Measurements from ENCODE around the gene ST6GAL1. TPM values are rescaled to one million over a fixed set of nuclear protein-coding genes. Genes with fewer than 3 reads are reported as not detected.

ST6GAL1 gene
- total and polyA plus RNA-seq, 2 of the 8 experiments (the other 6 are each of a cell fraction or from before 2014, with no cell fraction given), result 62.8 to 80.9 TPM

- H4K8ac ChIP-seq (ENCODE audit: extremely low read depth, insufficient read depth, low read length), result no peak overlapping the region
- TF ChIP-seq TAF1 (IDR thresholded peaks at IDR 0.05; ENCODE audit: low read depth, low read length) (no peak), KDM5A (IDR thresholded peaks at IDR 0.05; ENCODE audit: low read length) (no peak), EP300 (IDR thresholded peaks at IDR 0.05; ENCODE audit: borderline replicate concordance in 1 of 2, low read depth in 2 of 2, low read length in 2 of 2) (no peak), SIX5 (IDR thresholded peaks at IDR 0.05; ENCODE audit: low read depth, low read length) (no peak), SAP30 (IDR thresholded peaks at IDR 0.05; ENCODE audit: insufficient read depth, insufficient replicate concordance, low read length) (no peak), CHD2 (IDR thresholded peaks at IDR 0.05; ENCODE audit: low read length) (no peak), ATF2 (IDR thresholded peaks at IDR 0.05; ENCODE audit: low read length) (no peak), TCF12 (IDR thresholded peaks at IDR 0.05; ENCODE audit: low read depth, low read length) (no peak)
- TF ChIP-seq, protein P1, sequence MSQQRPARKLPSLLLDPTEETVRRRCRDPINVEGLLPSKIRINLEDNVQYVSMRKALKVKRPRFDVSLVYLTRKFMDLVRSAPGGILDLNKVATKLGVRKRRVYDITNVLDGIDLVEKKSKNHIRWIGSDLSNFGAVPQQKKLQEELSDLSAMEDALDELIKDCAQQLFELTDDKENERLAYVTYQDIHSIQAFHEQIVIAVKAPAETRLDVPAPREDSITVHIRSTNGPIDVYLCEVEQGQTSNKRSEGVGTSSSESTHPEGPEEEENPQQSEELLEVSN (IDR thresholded peaks at IDR 0.05), result no peak
Measured at GRCh38 chr3:186989429-186989828, 59.1 kb downstream of the ST6GAL1 start.

More at GRCh38 chr3:186989429-186989828, 59.1 kb downstream of the ST6GAL1 start:
- no peak for DNase-seq (ENCODE audit: low read depth in 1 of 2, low spot score in 2 of 2)
- Histone ChIP-seq H3K56ac (replicated peaks; ENCODE audit: insufficient read length, low read depth, low read length) (no peak overlapping the region), H3K4me1 (replicated peaks in 1 of 4; ENCODE audit: control insufficient read depth in 3 of 4, insufficient read depth in 4 of 4, low read length in 3 of 4) (peaks cover 0 to 6% (median 1%) of the 10 kb centered on the region in 4 experiments; a peak in 5 of 7 replicates), H2BK15ac (ENCODE audit: low read length) (no peak overlapping the region), H3K9ac (replicated peaks in 1 of 4; ENCODE audit: extremely low read depth in 1 of 4, low read depth in 3 of 4, low read length in 3 of 4) (no peak overlapping the region; a peak in 1 of 7 replicates), H2AFZ (ENCODE audit: low read length) (no peak overlapping the region), H2AK5ac (ENCODE audit: low read depth, low read length) (no peak overlapping the region), H2BK5ac (ENCODE audit: low read depth, low read length) (no peak overlapping the region), H3K9me3 (ENCODE audit: insufficient read depth in 2 of 2, low read depth in 1 of 2, low read length in 1 of 2) (no peaks in the 10 kb centered on the region), H4K91ac (replicated peaks; ENCODE audit: insufficient read length, low read length) (no peak overlapping the region), H3K18ac (ENCODE audit: extremely low read depth, low read length) (peak overlapping the region; percentile 36; the same call in 1 of the 2 replicates), H2BK12ac (ENCODE audit: low read depth, low read length) (no peak overlapping the region), H3K4me2 (ENCODE audit: insufficient read depth in 1 of 2, low read depth in 2 of 2, low read length in 2 of 2) (no peak overlapping the region), H3K23me2 (ENCODE audit: low read depth, low read length) (no peaks in the 10 kb centered on the region), H3K79me1 (ENCODE audit: low read depth, low read length) (peaks cover 8% of the 10 kb centered on the region), H4K5ac (ENCODE audit: insufficient read length, low read depth, low read length) (no peak overlapping the region), H3K14ac (ENCODE audit: insufficient read length) (no peak overlapping the region), H3K4me3 (ENCODE audit: extremely low read depth in 1 of 4, insufficient read depth in 2 of 4, low read depth in 3 of 4, low read length in 4 of 4) (no peak overlapping the region), H2BK20ac (ENCODE audit: low read length) (no peak overlapping the region; the same call in 1 of the 2 replicates), H3K27me3 (replicated peaks in 1 of 4; ENCODE audit: control insufficient read depth in 3 of 4, extremely low read depth in 1 of 4, insufficient read depth in 3 of 4, low read length in 3 of 4) (no peaks in the 10 kb centered on the region), H4K20me1 (replicated peaks in 1 of 2; ENCODE audit: control insufficient read depth in 1 of 2, insufficient read depth in 2 of 2, low read length in 2 of 2) (peaks cover 0 to 3% of the 10 kb centered on the region in 2 experiments), H3K4ac (replicated peaks; ENCODE audit: insufficient read length, low read depth, low read length) (no peak overlapping the region), H3K27ac (ENCODE audit: low read depth, low read length) (no peak overlapping the region), H2BK120ac (replicated peaks; ENCODE audit: low read depth, low read length) (no peak overlapping the region), H3K23ac (ENCODE audit: insufficient read length) (no peak overlapping the region), H3K36me3 (ENCODE audit: control insufficient read depth in 2 of 4, insufficient read depth in 4 of 4, low read length in 3 of 4) (peaks cover 0 to 29% (median 11%) of the 10 kb centered on the region in 4 experiments; a peak in 6 of 8 replicates), H3K79me2 (ENCODE audit: control insufficient read depth in 1 of 2, insufficient read depth in 2 of 2, low read length in 2 of 2) (peaks cover 0 to 28% of the 10 kb centered on the region in 2 experiments; a peak in 1 of 4 replicates)
- 100% methylated on average over 1 of the region's 1 CpG; no CpG with 5 or more reads in 1 of the 2 experiments for WGBS, 2 experiments (ENCODE audit: extremely low coverage in 1 of 2, insufficient coverage in 1 of 2, insufficient read length in 1 of 2, insufficient replicate concordance in 2 of 2, low coverage in 1 of 2, low lambda C conversion rate in 2 of 2, missing lambda C conversion rate in 1 of 2)
- ChIA-PET CTCF (ENCODE audit: partially characterized antibody) (interaction anchor here (0.9 to 1.4 kb wide), 7 partner anchors 12 to 140 kb away, joined by 3 to 5 read pairs (median 3); no protein-coding TSS in a partner anchor), POLR2A (ENCODE audit: partially characterized antibody) (interaction anchor here (1.0 to 2.8 kb wide), 2 partner anchors 10 to 206 kb away, joined by 3 to 10 read pairs; partner anchors contain the start of gene EIF4A2)
- FAIRE-seq, result no peak

Data from H1 (cell line).